DMS114 treated with DMSO at 0.1 percent for 48 hours (cell line): ENCODE measurements around the gene SIL1.
"Not testable (repeated sequence)": the region's sequence is repeated elsewhere in the genome, so short reads cannot be mapped to it uniquely, and the experiment has no call there.

Source experiments
- DNase-seq: peaks from one replicate; lab custom pipeline; 2025; ENCODE audit not compliant: unreplicated experiment; lab: John Stamatoyannopoulos, UW

The SIL1 gene

GRCh38 chr5:138930371-138931097, 267.6 kb downstream of the SIL1 start:
- DNase-seq, result no peak

GRCh38 chr5:138929571-138929955, 268.6 kb downstream of the SIL1 start:
- no peak for DNase-seq

GRCh38 chr5:138927979-138928378, 270.2 kb downstream of the SIL1 start:
- no peak for DNase-seq

GRCh38 chr5:138927544-138927943, 270.6 kb downstream of the SIL1 start:
- no peak for DNase-seq

- no peak for DNase-seq
Observed at GRCh38 chr5:138926688-138927448, 271.3 kb downstream of the SIL1 start.

GRCh38 chr5:138926257-138926656, 271.9 kb downstream of the SIL1 start:
- no peak for DNase-seq

GRCh38 chr5:138925090-138925635, 273.0 kb downstream of the SIL1 start:
- DNase-seq, result no peak

GRCh38 chr5:138922494-138922893, 275.7 kb downstream of the SIL1 start:
- DNase-seq, result no peak

GRCh38 chr5:138921362-138921761, 276.8 kb downstream of the SIL1 start:
- not testable (repeated sequence) for DNase-seq

- DNase-seq, result no peak
Observed at GRCh38 chr5:138920181-138920580, 278.0 kb downstream of the SIL1 start.

GRCh38 chr5:138918686-138919085, 279.5 kb downstream of the SIL1 start:
- DNase-seq, result no peak

- DNase-seq, result no peak
Observed at GRCh38 chr5:138914338-138914737, 283.8 kb downstream of the SIL1 start.

- no peak for DNase-seq
Observed at GRCh38 chr5:138913773-138914172, 284.4 kb downstream of the SIL1 start.

- no peak for DNase-seq
Observed at GRCh38 chr5:138912093-138912492, 286.1 kb downstream of the SIL1 start.

GRCh38 chr5:138911441-138911840, 286.7 kb downstream of the SIL1 start:
- no peak for DNase-seq

- DNase-seq, result no peak
Observed at GRCh38 chr5:138910546-138911185, 287.5 kb downstream of the SIL1 start.

- DNase-seq, result no peak
Observed at GRCh38 chr5:138909734-138910133, 288.4 kb downstream of the SIL1 start.

- no peak for DNase-seq
Observed at GRCh38 chr5:138905541-138905940, 292.6 kb downstream of the SIL1 start.

- DNase-seq, result no peak
Observed at GRCh38 chr5:138903130-138903775, 294.9 kb downstream of the SIL1 start.

GRCh38 chr5:138901716-138902115, 296.5 kb downstream of the SIL1 start:
- DNase-seq, result no peak

GRCh38 chr5:138900281-138900965, 297.7 kb downstream of the SIL1 start:
- no peak for DNase-seq
